NCI-H2171 treated with DMSO at 0.1 percent for 48 hours (cell line): ENCODE data around the gene SCP2D1.

Experiments
- DNase-seq: peaks from one replicate; lab custom pipeline; 2025; lab: John Stamatoyannopoulos, UW

Gene SCP2D1

GRCh38 chr20:18815194-18815942 lies 1.8 kb downstream of the SCP2D1 start:
- DNase-seq: no peak

GRCh38 chr20:18822832-18823231 lies 9.2 kb downstream of the SCP2D1 start:
- DNase-seq: no peak

- no peak for DNase-seq
Observed at GRCh38 chr20:18831830-18832499, 18.4 kb downstream of the SCP2D1 start.

GRCh38 chr20:18832546-18833200 lies 19.1 kb downstream of the SCP2D1 start:
- DNase-seq: no peak

- DNase-seq: no peak
Observed at GRCh38 chr20:18835466-18836256, 22.1 kb downstream of the SCP2D1 start.

DNA sequence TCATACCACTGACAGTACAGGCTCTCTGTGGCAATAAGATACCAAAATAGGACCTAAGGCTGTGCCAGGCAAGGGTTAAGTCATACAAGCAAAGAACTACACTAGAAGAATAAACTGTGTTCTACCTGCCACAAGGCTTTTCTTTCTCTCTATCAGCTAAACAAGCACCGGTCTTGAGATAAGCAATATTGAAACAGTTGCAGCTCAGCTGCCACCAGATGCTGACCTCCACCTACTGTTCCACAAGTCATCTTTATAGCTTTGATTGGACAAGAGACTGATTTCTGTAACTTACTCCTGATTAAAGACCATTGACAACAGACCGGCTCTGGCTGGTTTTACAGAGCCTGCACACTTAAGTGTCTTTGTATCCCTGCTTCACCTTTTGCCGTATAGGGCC lies 24.1 kb downstream of the SCP2D1 start:
- DNase-seq: no peak

- no peak for DNase-seq
Observed at GRCh38 chr20:18839507-18840247, 26.1 kb downstream of the SCP2D1 start.

GRCh38 chr20:18840248-18840645 lies 26.7 kb downstream of the SCP2D1 start:
- DNase-seq: no peak

DNA sequence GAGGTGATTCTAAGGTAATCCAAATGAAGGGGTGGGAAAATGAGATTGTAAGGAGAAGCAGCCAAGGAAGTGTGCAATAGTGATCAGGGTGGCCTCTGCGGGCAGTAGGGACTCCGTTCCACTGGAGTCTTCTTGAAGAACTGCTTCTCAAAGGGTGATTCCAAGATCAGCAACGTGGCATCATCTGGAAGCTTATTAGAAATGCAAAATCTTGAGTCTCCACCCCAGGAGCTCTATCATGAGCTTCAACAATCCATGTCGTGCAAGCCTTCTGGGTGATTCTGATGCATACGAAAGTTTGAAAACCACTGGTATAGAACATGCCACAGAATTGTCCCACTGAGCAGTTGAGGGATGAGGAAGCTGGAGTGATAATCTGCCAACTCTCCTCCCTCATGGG lies 31.4 kb downstream of the SCP2D1 start:
- no peak for DNase-seq

GRCh38 chr20:18847226-18847755 lies 33.7 kb downstream of the SCP2D1 start:
- DNase-seq: no peak

DNA sequence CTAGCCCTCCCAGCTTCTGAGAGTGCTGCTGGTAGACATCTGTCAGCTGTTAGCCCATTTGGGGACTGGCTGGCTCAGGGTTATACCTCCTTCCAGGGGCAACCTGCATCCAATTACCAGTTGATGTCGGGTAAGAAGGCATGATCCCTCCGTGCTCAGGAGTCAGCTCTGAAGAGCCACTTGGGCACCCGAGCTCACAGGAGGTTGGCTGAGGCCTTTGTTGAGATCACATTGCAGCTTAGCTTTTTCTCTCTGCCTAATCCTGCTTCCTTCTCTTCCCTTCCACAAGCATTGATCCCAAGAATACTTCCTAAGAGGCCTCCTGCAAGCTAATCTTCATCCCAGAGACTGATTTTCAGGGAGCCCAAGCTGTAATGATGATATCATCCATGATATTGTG lies 35.5 kb downstream of the SCP2D1 start:
- no peak for DNase-seq

DNA sequence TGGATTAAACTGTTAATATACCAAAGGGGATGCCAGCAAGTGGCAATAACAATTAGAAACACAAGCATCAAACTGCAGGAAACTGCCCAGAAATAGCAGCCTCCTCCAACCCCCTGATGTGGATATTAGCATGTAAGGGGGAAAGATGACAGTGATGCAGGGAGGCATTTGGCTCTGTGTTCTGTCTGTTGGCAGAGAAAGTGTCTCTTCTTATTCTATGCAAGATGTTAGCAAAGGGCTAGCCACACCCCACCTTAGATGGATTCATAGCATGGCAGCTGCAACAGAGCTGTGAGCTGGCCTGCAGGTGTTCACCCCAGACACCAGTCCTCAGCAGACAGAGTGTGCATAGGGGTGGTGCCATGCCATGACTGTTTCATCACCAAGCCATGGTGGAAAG lies 38.0 kb downstream of the SCP2D1 start:
- no peak for DNase-seq

GRCh38 chr20:18852318-18852717 lies 38.7 kb downstream of the SCP2D1 start:
- no peak for DNase-seq

DNA sequence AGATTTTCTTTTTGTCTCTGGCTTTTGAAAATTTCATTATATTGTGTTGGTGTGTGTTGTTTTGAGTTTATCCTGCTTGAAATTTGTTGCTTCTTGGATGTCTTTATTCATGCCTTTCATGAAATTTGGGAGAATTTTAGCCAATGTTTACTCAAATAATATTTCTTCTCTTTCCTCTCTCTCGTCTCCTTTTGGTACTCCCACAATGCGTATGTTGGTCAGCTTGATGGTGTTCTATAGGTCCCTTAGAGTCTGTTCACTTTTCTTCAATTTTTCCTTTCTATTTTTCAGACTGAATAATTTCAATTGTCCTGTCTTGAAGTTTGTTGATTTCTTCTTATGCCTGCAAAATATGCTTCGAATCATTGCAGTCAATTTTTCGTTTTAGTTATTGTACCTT lies 39.6 kb downstream of the SCP2D1 start:
- DNase-seq: no peak

DNA sequence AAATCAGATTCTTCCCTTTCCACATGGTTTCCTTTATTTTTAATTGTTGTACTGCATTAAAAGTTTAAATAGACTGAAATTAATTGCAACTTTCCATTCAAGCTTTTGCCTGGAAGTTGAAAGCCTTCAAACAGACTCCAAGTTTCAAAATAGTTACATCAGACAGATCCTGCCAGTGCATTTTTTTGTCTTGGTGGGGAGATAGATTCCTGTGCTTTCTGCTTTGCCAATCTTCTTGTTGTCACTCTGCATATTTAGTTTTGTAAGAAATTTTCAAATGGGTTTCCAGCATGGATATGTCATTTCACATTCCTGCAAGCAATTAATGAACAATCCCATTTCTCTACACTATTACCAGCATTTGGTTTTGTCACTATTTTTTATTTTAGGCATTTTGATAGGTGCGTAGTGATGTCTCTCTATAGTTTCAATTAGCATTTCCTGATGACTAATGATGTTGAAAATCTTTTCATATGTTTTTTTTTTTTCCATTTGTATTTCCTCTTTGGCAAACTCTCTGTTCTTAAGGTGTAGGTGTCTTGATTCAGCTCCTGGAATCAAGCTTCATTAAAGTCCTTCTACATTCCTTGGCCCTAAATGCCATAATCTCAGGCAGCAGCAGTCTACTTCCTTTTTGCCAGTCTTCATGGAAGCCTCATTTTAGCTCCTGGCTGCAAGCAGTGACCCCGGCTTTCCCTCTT lies 40.5 kb downstream of the SCP2D1 start:
- DNase-seq: no peak

DNA sequence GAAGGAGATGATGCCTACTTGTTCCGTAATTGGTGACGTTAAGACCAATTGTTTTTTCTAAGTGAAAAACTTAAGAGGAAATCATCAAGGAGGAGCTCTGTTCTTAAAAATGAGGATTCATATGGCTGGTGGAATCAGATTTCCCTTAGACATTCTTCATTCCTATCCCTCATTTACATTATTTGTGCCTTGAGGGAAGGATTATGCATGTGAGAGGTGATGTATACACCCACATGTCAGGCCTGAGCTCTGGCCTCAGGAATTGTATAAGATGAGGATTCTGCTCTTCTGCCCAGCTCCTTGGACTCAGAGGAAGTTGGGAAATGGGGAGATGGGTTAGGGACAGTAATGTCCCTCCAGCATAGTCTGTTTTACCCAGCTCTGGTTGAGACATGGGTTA lies 42.3 kb downstream of the SCP2D1 start:
- DNase-seq: no peak

DNA sequence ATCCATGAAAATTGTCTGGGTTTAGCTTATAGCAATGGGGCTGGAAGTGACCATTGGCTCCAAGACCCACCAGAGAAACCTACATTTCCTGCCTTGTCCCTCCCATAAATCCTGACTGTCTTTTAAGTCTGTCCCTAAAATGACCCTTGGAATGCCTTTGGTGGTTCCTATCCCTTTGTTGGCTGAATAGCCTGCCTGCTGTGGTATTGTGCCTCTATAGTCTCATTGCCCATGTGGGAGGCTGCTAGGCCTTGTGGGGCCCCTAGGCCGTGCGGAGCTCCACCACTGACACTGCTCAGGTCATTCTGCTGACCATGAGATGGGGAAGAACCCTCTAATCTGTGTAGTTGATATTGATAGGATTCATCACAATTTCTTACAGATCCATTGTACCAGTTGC lies 43.3 kb downstream of the SCP2D1 start:
- no peak for DNase-seq

DNA sequence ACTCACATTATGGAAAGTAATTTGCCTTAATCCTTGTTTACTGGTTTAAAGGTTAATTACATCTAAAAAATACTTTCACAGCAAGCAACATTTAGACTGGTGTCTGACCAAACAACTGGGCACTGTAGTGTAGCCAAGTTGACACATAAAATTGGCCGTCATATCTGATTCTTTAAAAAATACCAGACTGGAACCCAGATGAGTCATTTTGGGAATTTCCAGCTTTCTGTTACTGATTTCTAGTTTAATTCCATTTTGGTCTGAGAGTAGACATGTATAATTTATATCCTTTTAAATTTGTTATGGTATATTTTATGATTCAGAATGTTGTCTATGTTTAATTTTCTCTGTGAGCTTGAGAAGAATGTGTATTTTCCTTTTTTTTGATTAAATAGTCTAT lies 44.1 kb downstream of the SCP2D1 start:
- DNase-seq: no peak

DNA sequence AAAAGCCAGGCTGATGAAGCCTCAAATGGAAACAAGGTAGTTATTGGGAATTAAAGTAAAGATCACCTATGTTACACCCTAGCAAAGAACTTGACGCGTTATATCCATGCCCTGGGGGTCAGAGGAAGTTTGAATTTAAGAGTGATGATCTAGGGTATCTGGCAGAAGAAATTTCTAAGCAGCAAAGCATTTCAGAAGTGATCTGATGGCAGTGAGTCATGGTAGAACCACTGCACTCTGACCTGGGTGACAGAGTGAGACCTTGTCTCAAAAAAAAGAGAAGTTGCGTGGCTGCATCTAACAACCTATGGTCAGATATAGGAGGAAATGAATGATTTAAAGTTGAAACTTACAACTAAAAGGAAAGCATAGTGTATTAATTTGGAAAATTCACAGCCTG lies 45.2 kb downstream of the SCP2D1 start:
- DNase-seq: no peak
